ENCODE results near the gene SLC25A23.
"Not testable (repeated sequence)": the region's sequence is repeated elsewhere in the genome, so short reads cannot be mapped to it uniquely, and the experiment has no call there.

The SLC25A23 gene

DNA sequence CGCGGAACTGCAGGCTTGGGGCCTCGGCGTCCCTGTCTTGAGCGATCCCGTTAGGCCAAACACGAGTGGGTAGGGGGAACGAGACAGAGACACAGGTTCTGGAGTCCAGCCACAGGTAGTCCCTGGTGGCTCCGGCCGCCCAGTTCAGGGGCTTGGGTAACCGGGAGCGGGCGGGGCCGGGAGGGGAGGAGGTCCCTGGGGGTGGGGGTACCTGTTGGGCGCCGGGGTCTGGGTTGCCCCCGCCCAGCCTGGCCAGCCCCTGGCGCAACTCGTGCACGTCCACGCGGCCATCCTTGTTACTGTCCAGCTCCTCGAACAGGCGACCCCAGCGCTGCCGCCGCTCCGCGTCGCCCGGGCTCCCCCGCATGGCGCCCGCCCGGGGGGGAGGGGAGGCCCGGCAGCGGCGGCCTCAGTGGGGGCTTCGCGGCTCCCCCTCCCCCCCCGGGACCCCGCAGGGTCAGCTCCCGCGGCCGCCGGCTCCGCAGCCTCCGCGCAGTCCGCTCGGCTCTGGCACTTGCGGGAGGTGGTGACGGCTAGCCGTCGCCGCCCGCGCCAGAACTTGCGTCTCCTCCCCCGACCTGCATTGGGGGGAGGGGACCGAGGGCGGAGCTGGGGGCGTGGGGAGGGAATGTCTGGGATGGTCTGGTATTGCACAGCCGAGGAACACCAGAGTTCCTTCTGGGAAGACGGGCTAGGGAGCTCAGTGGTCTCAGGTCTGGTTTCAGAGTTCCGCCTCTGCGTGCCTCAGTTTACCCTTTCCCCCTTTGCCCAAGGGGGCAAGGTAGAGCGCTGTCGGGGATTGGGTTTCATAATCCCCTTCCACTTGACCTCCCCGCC, at the start of gene SLC25A23:
TSS of gene SLC25A23 (minus strand) at position 531 of the 837 bp plus-strand sequence. CDS start at position 367, 164 bp downstream.
- H3K27ac Mint-ChIP-seq: peak within 1 kb of the TSS; percentile 86
- peaks cover 27% of the 10 kb centered on the region for H3K36me3 Mint-ChIP-seq (ENCODE audit: low read depth)
- peaks cover 13% of the 10 kb centered on the region for H3K4me1 Mint-ChIP-seq (ENCODE audit: low read depth)
- peaks cover 10% of the 10 kb centered on the region for H3K9me3 Mint-ChIP-seq
- peaks cover 3% of the 10 kb centered on the region for H3K27me3 Mint-ChIP-seq (ENCODE audit: low read depth)
- H3K4me3 Mint-ChIP-seq: peak within 1 kb of the TSS; percentile 97

DNA sequence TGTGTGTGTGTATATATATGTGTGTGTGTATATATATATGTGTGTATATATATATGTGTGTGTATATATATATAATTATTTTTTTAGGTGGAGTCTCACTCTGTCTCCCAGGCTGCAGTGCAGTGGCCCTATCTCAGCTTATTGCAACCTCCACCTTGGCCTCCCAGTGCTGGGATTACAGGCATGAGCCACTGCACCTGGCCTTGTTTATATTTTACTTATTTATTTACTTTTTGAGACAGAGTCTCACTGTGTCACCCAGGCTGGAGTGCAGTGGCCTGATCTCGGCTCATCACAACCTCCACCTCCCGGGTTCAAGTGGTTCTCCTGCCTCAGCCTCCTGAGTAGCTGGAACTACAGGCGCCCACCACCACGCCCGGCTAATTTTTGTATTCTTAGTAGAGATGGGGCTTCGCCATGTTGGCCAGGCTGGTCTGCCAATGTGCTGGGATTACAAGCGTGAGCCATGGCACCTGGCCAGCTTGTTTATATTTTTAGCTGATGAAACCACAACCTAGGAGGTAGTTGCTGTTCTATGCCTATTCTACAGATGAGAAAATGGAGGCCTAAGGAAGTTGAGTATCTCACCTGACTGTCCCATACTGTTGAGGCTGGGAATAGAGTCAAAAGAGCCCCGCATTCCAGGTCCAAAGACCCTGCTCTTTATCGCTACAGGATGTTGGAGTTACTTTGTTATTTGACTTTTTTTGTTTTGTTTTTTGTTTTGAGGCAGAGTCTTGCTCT, 48.6 kb upstream of the SLC25A23 start:
- not testable (repeated sequence) for H3K27me3 Mint-ChIP-seq (ENCODE audit: low read depth); H3K36me3 Mint-ChIP-seq (ENCODE audit: low read depth); H3K27ac Mint-ChIP-seq; H3K4me3 Mint-ChIP-seq; H3K9me3 Mint-ChIP-seq
- H3K4me1 Mint-ChIP-seq (ENCODE audit: low read depth): peaks cover 10% of the 10 kb centered on the region

DNA sequence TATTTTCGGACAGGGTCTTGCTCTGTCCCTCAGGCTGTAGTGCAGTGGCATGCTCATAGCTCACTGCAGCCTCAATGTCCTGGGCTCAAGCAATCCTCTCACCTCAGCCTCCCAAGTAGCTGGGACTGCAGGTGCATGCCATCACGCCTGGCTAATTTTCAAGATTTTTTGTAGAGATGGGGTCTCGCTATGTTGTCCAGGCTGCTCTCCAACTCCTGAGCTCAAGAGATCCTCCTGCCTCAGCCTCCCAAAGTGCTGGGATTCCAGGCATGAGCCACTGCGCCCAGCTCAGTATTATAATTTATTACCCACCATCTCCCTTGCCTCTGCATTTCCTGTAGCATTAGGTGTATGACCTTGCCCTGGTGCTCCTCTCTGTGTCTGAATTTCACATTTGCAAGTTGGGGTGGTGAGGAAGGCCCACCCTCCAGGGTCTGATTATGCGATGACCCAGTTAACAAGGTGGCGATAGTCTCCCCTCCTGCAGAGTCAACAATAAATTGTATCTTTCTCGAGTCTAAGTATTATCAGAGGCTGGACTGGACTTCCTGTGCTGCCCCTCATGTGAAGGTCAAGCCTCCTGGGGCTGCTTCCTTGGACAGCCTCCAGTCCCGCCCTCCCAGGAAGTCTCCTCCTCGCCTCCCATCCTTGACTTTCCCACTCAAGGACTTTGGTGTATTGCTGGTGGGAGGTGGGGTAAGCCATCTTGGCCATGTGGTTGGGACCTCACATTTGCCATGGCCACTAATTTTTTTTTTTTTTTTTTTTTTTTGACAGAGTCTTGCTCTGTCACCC, 44.0 kb upstream of the SLC25A23 start:
- Mint-ChIP-seq H3K9me3 (no peaks in the 10 kb centered on the region), H3K27ac (no peak overlapping the region), H3K36me3 (ENCODE audit: low read depth) (no peaks in the 10 kb centered on the region), H3K27me3 (ENCODE audit: low read depth) (peaks cover 23% of the 10 kb centered on the region), H3K4me3 (no peak overlapping the region), H3K4me1 (ENCODE audit: low read depth) (peaks cover 17% of the 10 kb centered on the region)

DNA sequence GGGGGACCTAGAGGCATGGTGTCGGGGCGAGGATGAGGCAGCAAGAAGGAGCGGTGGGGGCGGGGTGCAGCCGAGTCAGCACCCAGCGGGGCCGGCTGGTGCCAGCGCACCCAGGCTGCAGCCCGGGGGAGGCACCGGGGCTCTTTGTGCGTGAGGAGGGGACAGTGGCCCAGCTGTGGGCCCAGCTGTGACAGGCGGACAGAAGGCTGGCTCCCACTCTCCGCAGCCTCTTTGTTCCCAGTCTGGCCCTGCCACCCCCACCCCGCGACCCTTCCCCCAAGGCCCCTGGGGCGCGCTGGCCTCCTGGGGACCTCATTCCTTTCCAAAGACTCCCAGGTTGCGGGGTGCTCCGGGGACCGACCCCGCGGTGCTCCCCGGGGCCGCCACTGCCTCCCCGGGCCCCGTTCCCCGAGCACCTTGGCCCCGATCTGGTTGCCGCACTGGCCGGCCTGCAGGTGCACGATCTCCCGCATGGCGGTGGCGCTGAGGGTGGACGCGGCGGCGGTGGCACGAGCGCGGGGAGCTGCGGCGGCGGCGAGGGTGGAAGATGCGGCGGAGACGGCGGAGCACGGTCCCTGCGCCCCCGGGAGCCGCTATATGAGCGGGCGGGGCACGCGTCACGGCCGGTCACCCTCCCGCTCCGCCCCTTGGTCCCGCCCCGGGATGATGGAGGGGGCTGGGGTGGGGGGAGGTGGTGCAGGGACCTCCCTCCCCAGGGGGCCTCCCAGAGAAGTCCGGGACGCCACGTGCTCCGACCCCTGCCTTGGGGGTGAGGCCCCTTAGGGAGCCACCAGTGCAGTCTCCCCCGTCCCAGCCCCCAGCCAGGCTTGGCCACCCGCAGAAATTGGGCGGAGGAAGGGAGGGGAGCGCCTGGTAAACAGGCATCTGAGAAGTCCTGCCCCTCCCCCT, 42.4 kb upstream of the SLC25A23 start, which contains the start of gene TUBB4A:
TSS of gene TUBB4A (minus strand) at position 570 of the 909 bp plus-strand sequence. CDS start at position 473, 97 bp downstream.
- Mint-ChIP-seq H3K27me3 (ENCODE audit: low read depth) (peaks cover 23% of the 10 kb centered on the region), H3K27ac (no peak within 1 kb of the TSS), H3K9me3 (no peaks in the 10 kb centered on the region), H3K36me3 (ENCODE audit: low read depth) (no peaks in the 10 kb centered on the region), H3K4me1 (ENCODE audit: low read depth) (peaks cover 22% of the 10 kb centered on the region), H3K4me3 (peak within 1 kb of the TSS; percentile 74)

DNA sequence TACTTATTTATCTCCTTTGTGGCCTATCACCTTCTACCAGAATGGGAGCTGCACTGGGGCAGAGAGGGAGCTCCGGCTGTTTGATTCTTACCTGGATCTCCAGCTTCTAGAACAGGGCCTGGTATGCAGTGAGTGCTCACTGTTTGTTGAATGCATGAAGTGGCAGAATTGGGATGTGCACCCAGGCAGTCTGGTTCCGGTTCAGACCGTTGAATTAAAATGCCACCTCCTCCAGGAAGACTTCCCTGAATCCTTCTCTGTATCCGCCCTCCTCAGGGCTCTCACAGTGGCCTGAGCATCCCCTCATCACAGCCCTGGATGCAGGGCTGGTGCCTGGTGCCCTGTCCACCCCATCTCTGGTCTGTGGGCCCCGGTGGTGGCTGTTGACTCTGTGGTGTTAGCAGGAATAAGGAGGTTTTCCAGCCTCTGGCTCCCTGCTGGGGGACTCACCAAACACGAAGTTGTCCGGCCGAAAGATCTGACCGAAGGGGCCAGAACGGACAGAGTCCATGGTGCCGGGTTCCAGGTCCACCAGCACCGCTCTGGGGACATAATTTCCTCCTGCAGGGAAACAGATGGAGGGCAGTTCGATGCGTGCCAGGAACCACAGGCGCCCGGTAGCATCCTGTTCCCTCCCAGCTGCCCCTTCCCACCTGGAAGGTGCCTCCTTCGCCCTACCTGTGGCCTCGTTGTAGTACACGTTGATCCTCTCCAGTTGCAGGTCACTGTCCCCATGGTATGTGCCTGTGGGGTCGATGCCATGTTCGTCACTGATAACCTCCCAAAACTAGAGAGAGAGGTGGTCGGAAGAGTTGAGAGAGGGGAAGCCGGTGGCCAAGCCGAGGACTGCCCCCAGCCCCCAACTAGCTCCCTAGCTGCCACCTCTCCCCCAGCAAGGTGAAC, 41.5 kb upstream of the SLC25A23 start:
- H3K4me3 Mint-ChIP-seq: peak overlapping the region; percentile 74
- peaks cover 23% of the 10 kb centered on the region for H3K27me3 Mint-ChIP-seq (ENCODE audit: low read depth)
- H3K4me1 Mint-ChIP-seq (ENCODE audit: low read depth): peaks cover 22% of the 10 kb centered on the region
- no peaks in the 10 kb centered on the region for H3K36me3 Mint-ChIP-seq (ENCODE audit: low read depth)
- no peak overlapping the region for H3K27ac Mint-ChIP-seq
- H3K9me3 Mint-ChIP-seq: no peaks in the 10 kb centered on the region

DNA sequence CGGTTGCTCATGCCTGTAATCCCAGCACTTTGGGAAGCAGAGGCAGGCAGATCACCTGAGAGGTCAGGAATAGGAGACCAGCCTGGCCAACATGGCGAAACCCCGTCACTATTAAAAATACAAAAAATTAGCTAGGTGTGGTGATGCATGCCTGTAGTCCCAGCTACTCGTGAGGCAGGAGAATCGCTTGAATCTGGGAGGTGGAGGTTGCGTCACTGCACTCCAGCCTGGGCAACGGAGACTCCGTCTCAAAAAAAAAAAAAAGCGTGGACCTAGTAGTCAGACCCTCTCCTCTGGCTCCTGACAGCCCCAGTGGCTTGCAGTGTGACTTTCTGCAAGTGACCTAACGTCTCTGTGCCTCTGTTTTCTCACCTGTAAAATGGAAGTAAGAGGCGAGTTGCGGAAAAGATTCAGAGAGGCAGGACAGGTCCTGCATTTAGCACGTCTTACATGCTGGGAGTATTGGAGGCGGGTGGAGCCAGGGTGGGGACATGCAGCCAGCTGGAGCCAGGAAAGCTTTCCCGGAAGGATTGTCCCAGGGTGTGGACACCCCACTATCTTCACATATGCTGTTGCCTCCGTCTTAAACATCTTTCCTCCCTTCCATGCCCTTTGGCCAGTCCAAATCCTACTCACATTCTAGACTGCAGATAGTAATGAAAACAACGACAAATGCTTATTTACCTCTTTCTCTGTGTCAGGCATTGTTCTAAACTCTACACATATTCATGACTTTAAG, 39.6 kb upstream of the SLC25A23 start:
- Mint-ChIP-seq H3K9me3 (no peaks in the 10 kb centered on the region), H3K4me1 (ENCODE audit: low read depth) (peaks cover 14% of the 10 kb centered on the region), H3K4me3 (no peak overlapping the region), H3K36me3 (ENCODE audit: low read depth) (peaks cover 2% of the 10 kb centered on the region), H3K27me3 (ENCODE audit: low read depth) (peaks cover 23% of the 10 kb centered on the region), H3K27ac (no peak overlapping the region)

DNA sequence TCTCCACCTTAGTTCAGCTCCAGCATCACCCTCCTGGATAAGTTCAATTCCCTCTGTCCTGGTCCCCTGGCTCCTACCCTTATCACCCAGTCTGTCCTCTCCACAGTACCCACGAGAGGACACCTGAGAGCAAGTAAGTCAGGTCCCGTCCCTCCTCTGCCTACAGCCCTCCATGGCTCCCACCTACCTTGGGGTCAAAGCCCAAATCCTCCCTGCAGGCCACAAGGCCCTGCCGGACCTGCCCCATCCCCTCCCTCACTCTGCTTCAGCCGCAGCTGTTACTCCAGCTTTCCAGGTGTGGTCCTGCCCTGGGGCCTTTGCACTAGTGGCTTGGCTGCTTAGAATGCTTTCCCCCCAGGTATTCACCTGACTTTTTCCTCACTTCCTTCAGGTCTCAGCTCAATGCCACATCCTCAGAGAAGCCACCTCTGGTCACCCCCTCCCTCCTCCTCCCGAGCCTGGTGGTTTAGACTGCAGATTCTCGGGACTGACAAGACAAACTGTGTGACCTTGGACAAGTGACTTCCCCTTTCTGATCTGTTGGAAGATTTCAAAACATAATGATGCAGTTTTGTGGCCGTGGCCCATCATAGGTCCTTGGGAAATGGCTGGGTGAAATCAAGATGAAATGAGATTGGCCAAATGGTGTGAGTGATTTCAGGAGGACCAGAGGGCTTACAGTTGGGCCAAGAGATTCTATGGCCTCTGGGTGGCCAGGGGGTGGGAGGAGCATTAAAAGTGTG, 38.9 kb upstream of the SLC25A23 start:
- H3K27ac Mint-ChIP-seq: no peak overlapping the region
- no peaks in the 10 kb centered on the region for H3K9me3 Mint-ChIP-seq
- peaks cover 18% of the 10 kb centered on the region for H3K27me3 Mint-ChIP-seq (ENCODE audit: low read depth)
- H3K4me3 Mint-ChIP-seq: no peak overlapping the region
- H3K4me1 Mint-ChIP-seq (ENCODE audit: low read depth): peaks cover 12% of the 10 kb centered on the region
- peaks cover 2% of the 10 kb centered on the region for H3K36me3 Mint-ChIP-seq (ENCODE audit: low read depth)

DNA sequence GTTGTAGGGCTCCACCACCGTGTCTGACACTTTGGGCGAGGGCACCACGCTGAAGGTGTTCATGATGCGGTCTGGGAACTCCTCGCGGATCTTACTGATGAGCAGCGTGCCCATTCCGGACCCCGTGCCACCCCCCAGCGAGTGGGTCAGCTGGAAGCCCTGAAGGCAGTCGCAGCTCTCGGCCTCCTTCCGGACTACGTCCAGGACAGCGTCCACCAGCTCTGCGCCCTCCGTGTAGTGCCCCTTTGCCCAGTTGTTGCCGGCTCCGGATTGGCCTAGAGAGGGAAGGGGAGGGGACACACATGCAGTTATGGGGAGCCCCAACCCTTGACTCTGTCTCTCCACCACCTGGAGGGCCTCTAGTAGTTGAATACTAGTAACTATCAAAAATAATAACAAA, 36.4 kb upstream of the SLC25A23 start:
- H3K4me1 Mint-ChIP-seq (ENCODE audit: low read depth): peaks cover 9% of the 10 kb centered on the region
- H3K4me3 Mint-ChIP-seq: no peak overlapping the region
- no peak overlapping the region for H3K27ac Mint-ChIP-seq
- peaks cover 3% of the 10 kb centered on the region for H3K36me3 Mint-ChIP-seq (ENCODE audit: low read depth)
- peaks cover 7% of the 10 kb centered on the region for H3K27me3 Mint-ChIP-seq (ENCODE audit: low read depth)
- H3K9me3 Mint-ChIP-seq: peaks cover 5% of the 10 kb centered on the region

DNA sequence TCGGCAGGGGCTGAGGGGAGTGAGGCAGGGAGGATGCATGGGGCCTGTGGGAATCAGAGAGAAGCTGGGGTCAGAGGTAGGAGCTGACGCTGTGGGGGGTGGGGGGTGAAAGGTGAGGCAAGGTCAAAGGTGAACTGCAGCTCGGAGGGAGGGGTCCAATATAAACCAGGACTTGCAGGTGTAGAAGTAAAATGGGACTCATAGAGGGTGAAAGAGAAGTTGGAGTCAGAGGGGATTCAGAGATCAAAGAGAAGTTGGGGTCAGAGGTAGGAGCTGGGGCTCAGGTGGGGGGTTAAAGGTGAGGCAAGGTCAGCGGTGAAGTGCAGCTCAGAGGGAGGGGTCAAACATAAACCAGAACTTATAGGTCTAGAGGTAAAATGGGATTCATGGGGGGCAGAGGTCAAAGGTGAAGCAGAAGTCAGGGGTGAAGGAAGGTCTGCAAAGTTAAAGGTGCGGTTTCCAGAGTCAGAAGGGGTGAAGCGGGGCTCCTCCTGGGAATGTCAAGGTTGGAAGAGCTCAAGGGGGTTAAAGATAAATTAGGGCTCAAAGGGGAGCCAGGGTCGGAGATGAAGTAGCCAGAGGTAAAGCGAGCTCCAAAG, 34.9 kb upstream of the SLC25A23 start:
- Mint-ChIP-seq H3K4me3 (no peak overlapping the region), H3K9me3 (peaks cover 5% of the 10 kb centered on the region), H3K27me3 (ENCODE audit: low read depth) (no peaks in the 10 kb centered on the region), H3K4me1 (ENCODE audit: low read depth) (peaks cover 11% of the 10 kb centered on the region), H3K36me3 (ENCODE audit: low read depth) (peaks cover 3% of the 10 kb centered on the region), H3K27ac (no peak overlapping the region)

DNA sequence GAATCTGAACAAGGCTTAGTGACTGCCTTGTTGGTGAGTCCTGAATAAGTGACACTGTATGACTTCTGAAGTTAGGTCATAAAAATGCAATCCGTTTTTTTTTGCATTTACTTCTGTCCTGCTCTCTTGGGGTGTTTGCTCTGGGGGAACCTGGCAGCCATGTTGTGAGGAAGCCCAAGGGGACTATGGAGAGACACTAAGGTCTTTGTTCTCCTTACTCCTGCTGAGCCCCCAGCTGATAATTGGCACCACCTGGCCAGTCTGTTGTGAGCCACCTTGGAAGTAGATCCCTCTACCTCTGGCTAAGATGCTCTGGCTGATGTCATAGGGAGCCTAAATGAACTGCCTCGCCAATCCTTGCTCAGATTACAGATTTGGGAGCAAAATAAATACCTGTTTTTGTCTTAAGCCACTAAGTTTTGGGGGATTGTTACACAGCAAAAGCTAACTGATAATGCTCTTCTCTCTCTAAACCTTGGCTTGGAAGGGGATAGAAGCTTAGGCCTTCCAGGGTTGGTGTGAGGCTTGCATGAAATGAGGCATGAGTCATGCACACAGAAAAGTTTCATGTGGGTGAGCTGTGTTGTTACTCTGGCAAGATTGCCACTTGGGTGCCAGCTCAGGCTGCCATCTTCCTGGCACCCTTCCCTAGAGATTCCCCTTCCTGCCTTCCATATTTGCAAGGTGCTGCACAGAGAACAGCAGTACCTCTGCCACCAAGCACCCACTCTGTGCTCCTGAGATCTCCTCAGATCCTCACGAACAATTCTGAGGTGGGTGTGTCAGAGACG, 32.4 kb upstream of the SLC25A23 start:
- Mint-ChIP-seq H3K36me3 (ENCODE audit: low read depth) (peaks cover 3% of the 10 kb centered on the region), H3K4me3 (no peak overlapping the region), H3K27ac (no peak overlapping the region), H3K4me1 (ENCODE audit: low read depth) (peaks cover 9% of the 10 kb centered on the region), H3K27me3 (ENCODE audit: low read depth) (no peaks in the 10 kb centered on the region), H3K9me3 (peaks cover 5% of the 10 kb centered on the region)

DNA sequence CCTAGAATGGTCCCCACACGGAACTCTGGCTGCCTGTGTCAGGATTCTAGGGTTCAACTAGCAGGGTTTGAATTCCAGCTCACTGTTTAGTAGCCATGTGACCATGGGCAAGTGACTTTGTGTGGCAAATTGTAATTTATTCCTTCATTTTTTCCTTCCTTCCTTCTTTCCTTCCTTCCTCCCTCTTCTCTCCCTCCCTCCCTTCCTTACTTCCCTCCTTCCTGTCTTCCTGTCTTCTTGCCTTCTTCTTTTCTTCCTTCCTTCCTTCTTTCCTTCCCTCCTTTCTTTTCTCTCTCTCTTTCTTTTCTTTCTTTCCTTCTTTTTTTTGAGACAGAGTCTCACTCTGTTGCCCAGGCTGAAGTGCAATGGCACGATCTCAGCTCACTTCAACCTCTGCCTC, 30.5 kb upstream of the SLC25A23 start:
- peak overlapping the region; percentile 56 for H3K4me3 Mint-ChIP-seq
- H3K27me3 Mint-ChIP-seq (ENCODE audit: low read depth): no peaks in the 10 kb centered on the region
- peaks cover 9% of the 10 kb centered on the region for H3K4me1 Mint-ChIP-seq (ENCODE audit: low read depth)
- H3K27ac Mint-ChIP-seq: peak overlapping the region; percentile 37
- H3K36me3 Mint-ChIP-seq (ENCODE audit: low read depth): peaks cover 3% of the 10 kb centered on the region
- peaks cover 5% of the 10 kb centered on the region for H3K9me3 Mint-ChIP-seq
